ENCODE measurements around the gene ARHGEF7.

ARHGEF7 gene

DNA sequence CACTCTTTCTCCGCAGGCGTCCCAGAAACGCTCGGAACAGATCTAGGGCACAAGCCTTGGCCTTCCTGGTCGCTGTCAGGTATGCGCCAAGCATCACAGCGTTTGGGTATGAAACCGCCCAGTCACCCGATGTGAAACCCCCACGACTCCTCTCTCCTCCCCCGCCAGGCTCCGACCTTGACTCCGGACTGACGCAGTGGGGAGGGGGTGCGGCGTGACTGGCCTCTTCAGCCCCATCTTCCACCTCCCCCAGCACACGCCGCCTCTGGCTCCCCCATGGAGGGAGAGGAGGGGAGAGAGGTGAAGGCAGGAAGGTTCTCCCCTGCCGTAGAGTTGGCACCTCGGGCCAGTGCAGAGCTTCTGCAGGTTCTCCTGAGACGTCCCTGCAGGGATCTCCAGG lies 22.0 kb upstream of the ARHGEF7 start:
- no peak for DNase-seq (ENCODE audit: low read depth in 2 of 2)
- TF ChIP-seq, protein P1, sequence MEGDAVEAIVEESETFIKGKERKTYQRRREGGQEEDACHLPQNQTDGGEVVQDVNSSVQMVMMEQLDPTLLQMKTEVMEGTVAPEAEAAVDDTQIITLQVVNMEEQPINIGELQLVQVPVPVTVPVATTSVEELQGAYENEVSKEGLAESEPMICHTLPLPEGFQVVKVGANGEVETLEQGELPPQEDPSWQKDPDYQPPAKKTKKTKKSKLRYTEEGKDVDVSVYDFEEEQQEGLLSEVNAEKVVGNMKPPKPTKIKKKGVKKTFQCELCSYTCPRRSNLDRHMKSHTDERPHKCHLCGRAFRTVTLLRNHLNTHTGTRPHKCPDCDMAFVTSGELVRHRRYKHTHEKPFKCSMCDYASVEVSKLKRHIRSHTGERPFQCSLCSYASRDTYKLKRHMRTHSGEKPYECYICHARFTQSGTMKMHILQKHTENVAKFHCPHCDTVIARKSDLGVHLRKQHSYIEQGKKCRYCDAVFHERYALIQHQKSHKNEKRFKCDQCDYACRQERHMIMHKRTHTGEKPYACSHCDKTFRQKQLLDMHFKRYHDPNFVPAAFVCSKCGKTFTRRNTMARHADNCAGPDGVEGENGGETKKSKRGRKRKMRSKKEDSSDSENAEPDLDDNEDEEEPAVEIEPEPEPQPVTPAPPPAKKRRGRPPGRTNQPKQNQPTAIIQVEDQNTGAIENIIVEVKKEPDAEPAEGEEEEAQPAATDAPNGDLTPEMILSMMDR (IDR thresholded peaks at IDR 0.05; ENCODE audit: low read depth, low read length) = no peak
- no peak overlapping the region for H3K4me3 ChIP-seq (replicated peaks in 1 of 2; ENCODE audit: low read depth in 2 of 2, low read length in 2 of 2)

DNA sequence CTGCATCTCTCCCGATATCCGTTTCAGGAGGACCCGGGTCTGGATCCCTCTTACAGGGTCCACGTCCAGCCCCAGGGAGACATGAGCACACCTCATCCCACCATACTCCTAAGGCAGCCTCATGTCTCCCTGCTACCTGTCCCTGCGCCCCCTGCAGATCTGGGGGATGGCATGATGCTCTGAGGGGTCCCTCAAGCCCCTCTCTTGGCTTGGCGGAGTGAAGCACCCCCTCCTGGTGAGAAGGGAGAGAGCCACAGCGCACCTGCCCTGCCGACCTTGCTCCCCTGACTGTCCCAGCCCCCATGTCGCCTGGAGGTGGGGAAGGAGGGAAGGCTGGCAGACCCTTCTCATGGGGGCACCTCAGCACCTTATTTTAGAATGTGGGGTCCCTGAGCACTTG lies 21.5 kb upstream of the ARHGEF7 start:
- TF ChIP-seq, protein P1 (IDR thresholded peaks at IDR 0.05; ENCODE audit: low read depth, low read length) = no peak
- no peak overlapping the region for H3K4me3 ChIP-seq (replicated peaks in 1 of 2; ENCODE audit: low read depth in 2 of 2, low read length in 2 of 2)
- DNase-seq (ENCODE audit: low read depth in 2 of 2) = no peak

DNA sequence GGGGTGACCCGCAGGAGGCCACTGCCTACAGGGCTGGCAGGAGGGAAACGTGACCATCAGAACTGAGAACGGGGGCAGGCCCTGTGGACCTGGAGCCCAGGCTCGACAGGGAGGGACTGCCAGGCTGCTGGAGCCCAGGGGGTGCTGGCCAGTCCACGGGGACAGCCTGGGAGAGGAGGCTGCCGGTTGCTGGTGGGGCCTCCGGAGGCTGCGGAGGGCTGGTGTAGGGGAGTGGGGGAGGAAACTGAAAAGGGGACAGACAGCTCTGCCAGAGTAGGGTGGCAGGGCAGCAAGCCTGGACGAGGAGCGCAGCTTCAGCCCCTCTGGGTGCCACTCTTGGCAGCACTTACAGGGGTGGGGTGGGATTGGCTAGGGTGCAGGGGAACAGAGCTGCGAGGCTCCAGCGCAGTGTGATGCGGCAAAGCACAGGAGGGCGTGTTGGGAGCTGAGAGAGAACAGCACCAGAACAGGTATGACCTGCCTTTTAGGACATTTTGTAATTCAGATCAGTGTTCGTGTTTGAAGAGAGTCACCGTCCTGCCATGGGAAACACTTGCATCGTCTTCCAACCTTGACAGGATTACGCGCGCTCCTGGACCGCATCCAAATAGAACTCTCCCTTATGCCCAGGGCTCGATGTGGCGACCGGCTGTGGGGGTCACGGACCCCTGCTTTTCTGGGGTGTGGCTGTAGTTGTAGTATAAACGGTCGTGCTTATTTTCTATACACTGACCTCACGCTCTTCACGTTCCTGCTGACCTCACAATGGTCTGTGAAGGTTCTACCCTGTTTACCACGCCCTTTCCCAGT lies 19.9 kb upstream of the ARHGEF7 start:
- TF ChIP-seq, protein P1 (IDR thresholded peaks at IDR 0.05; ENCODE audit: low read depth, low read length) = no peak
- DNase-seq (ENCODE audit: low read depth in 2 of 2) = no peak
- no peak overlapping the region for H3K4me3 ChIP-seq (replicated peaks in 1 of 2; ENCODE audit: low read depth in 2 of 2, low read length in 2 of 2)

DNA sequence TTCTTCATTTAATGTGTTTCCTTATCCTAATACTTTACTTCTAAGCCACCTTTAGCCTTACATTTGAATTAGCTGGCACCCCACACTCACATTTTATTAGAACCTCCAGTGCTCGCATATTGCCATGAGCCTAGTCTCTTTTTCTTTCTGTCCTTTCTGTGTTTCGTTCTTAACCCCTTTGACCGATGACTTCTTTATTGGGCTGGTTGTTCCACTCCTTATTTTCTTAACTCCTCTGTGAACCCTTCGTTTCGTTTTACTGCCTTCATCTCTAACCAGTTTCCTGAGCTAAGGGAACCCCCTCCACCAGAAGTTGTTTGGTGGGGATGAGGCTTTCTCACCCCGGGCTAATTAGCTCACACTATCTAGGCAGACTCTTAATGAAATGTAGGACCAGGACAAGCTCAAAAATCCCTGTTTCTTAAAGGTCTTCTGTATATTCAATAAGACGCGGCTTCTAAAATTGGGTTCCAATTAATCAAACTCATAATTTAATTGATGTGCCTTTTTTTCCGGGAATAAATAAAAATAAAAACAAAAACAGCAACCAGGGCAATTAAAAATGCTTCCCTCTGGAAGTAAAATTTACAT lies 19.1 kb upstream of the ARHGEF7 start:
- TF ChIP-seq, protein P1 (IDR thresholded peaks at IDR 0.05; ENCODE audit: low read depth, low read length) = no peak
- H3K4me3 ChIP-seq (replicated peaks in 1 of 2; ENCODE audit: low read depth in 2 of 2, low read length in 2 of 2) = no peak overlapping the region
- DNase-seq (ENCODE audit: low read depth in 2 of 2) = no peak

DNA sequence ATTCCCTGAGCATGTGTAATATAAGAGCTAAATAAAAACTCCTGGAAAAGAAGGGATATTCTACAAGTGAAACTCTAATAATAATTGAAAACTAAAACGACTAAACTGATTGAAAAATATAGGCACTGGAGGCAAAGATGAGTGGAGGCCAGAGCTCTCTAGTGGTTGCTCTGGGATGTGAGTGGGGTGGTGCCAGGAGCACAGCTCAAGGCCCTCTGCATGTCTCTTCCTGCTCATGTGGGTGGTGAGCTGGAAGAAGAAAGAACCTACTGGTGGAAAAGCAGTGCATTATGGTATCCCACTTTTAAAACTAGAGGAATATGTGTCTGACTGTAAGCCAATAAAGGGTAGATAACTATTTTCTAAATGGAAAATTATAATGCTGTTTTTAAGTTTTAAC lies 15.8 kb upstream of the ARHGEF7 start:
- no peak overlapping the region for H3K4me3 ChIP-seq (replicated peaks in 1 of 2; ENCODE audit: low read depth in 2 of 2, low read length in 2 of 2)
- no peak for DNase-seq (ENCODE audit: low read depth in 2 of 2)
- TF ChIP-seq, protein P1 (IDR thresholded peaks at IDR 0.05; ENCODE audit: low read depth, low read length) = no peak

DNA sequence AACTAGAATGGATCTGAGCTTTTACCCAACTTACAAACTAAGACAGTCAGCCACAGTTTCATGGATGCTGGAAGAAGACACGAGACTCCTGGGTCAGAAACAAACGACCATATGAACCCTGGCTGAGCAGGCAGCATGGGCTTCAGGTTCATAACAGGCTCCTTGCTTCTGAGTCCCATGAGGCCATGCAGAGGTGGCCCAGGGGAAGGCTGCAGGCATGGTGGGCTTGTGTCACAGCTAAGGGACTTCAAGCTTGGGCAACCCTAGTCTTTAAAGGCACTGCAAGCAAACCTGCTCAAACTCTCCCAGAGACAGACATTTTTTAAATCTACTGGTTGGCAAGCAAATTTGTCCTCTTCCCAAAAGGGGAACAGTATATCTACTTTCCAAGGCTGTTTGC lies 5.1 kb upstream of the ARHGEF7 start:
- TF ChIP-seq, protein P1 (IDR thresholded peaks at IDR 0.05; ENCODE audit: low read depth, low read length) = no peak

More for the DNA sequence above, 5.1 kb upstream of the ARHGEF7 start:
- no peak overlapping the region for H3K4me3 ChIP-seq (replicated peaks in 1 of 2; ENCODE audit: low read depth in 2 of 2, low read length in 2 of 2)
- no peak for DNase-seq (ENCODE audit: low read depth in 2 of 2)
